Measurements from ENCODE around the gene UMAD1. TPM values are rescaled to one million over a fixed set of nuclear protein-coding genes. Genes with fewer than 3 reads are reported as not detected.
"Not testable (repeated sequence)": the region's sequence is repeated elsewhere in the genome, so short reads cannot be mapped to it uniquely, and the experiment has no call there.

UMAD1 gene
- total and polyA plus RNA-seq, 2 experiments from 2014 or later, result 8.4 to 12.4 TPM

- TF ChIP-seq ZNF462 (CRISPR knock-in tag; IDR thresholded peaks at IDR 0.05), result no peak
- no peak for TF ChIP-seq EZH2phosphoT487 (IDR thresholded peaks at IDR 0.05; ENCODE audit: unreplicated experiment)
- TF ChIP-seq JUNB (IDR thresholded peaks at IDR 0.05; ENCODE audit: unreplicated experiment), result no peak
- TF ChIP-seq ZNF114 (CRISPR knock-in tag; IDR thresholded peaks at IDR 0.05), result no peak
- no peak for TF ChIP-seq STAT1 (IDR thresholded peaks at IDR 0.05; ENCODE audit: unreplicated experiment)
- TF ChIP-seq, protein P1, sequence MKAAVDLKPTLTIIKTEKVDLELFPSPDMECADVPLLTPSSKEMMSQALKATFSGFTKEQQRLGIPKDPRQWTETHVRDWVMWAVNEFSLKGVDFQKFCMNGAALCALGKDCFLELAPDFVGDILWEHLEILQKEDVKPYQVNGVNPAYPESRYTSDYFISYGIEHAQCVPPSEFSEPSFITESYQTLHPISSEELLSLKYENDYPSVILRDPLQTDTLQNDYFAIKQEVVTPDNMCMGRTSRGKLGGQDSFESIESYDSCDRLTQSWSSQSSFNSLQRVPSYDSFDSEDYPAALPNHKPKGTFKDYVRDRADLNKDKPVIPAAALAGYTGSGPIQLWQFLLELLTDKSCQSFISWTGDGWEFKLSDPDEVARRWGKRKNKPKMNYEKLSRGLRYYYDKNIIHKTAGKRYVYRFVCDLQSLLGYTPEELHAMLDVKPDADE (IDR thresholded peaks at IDR 0.05), result no peak
Measured at GRCh38 chr7:7675686-7676085, 35.1 kb downstream of the UMAD1 start (continued).

DNA sequence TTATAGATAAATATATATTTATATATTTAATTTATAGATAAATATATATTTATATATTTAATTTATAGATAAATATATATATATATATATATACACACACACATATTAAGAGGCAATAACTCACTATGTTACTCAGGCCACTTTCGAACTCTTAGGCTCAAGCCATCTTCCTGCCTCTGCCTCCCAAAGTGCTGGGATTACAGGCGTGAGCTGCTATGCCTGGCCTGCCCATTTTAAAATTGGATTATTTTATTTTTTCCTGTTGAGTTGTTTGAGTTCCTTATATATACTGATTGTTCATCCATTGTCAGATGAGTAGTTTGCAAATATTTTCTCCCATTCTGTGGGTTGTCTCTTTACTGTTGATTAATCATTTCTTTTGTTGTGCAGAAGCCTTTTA lies 39.1 kb downstream of the UMAD1 start:
- not testable (repeated sequence) for H4K20me1 ChIP-seq (replicated peaks; ENCODE audit: insufficient read depth); H3K36me3 ChIP-seq (ENCODE audit: insufficient read depth); H3K27ac Mint-ChIP-seq; H2AFZ ChIP-seq; H3K27ac ChIP-seq (ENCODE audit: low read depth); H3K27me3 Mint-ChIP-seq (ENCODE audit: insufficient read depth, low read depth, poor library complexity); H3K4me3 Mint-ChIP-seq; H3K9me2 ChIP-seq (ENCODE audit: insufficient read depth); H3K27me3 ChIP-seq (ENCODE audit: insufficient read depth); H3K79me2 ChIP-seq (replicated peaks; ENCODE audit: insufficient read depth); H3K4me3 ChIP-seq; ATAC-seq; H3K4me1 ChIP-seq (ENCODE audit: insufficient read depth); H3K4me2 ChIP-seq; H3K9me3 Mint-ChIP-seq; H3F3A ChIP-seq (replicated peaks; ENCODE audit: low read depth); DNase-seq (ENCODE audit: low spot score)
- Mint-ChIP-seq H3K4me1 (peaks cover 11% of the 10 kb centered on the region; the same call in 1 of the 3 replicates), H3K36me3 (ENCODE audit: low read depth) (peaks cover 12% of the 10 kb centered on the region)
